Loucy (cell line): ENCODE measurements around the gene E4F1.

Experiments
- H2AFZ ChIP-seq: fragments of 200-600 bp; sonication (generic); 2 replicates; pipeline ENCODE4 v1.6.0; 2016; ENCODE audit warnings: antibody characterized with exemption, mild to moderate bottlenecking, low read length, moderate library complexity
- H3F3A ChIP-seq: fragments of 200-600 bp; 2 replicates; pipeline ENCODE4 v1.6.0; 2016; ENCODE audit warnings: antibody characterized with exemption, low read depth, mild to moderate bottlenecking
- H3K27me3 ChIP-seq: fragments of 200-600 bp; sonication (generic); 2 replicates; pipeline ENCODE4 v1.6.1; 2014; ENCODE audit warnings: low read length, mild to moderate bottlenecking; ENCODE audit not compliant: insufficient read depth, poor library complexity, severe bottlenecking
- H3K36me3 ChIP-seq: fragments of 200-600 bp; sonication (generic); 2 replicates; pipeline ENCODE4 v1.6.1; 2016; ENCODE audit warnings: low read length; ENCODE audit not compliant: insufficient read depth
- H3K4me1 ChIP-seq: fragments of 200-600 bp; sonication (generic); 2 replicates; pipeline ENCODE4 v1.5.1; 2014; ENCODE audit warnings: low read length, mild to moderate bottlenecking; ENCODE audit not compliant: insufficient read depth, poor library complexity, severe bottlenecking
- H3K4me2 ChIP-seq: fragments of 200-600 bp; sonication (generic); 2 replicates; pipeline ENCODE4 v1.6.0; 2014; ENCODE audit warnings: antibody characterized with exemption, low read length, low read depth, mild to moderate bottlenecking; ENCODE audit not compliant: poor library complexity, severe bottlenecking
- H3K4me3 ChIP-seq: fragments of 200-600 bp; sonication (generic); 2 replicates; pipeline ENCODE4 v1.5.1; 2014; ENCODE audit warnings: low read length, mild to moderate bottlenecking, mixed read lengths; ENCODE audit not compliant: poor library complexity, severe bottlenecking
- H3K79me2 ChIP-seq: fragments of 200-600 bp; sonication (generic); 2 replicates; pipeline ENCODE4 v1.6.1; 2014; ENCODE audit warnings: low read length; ENCODE audit not compliant: insufficient read depth
- H3K9ac ChIP-seq: fragments of 200-600 bp; sonication (generic); 2 replicates; pipeline ENCODE4 v1.6.0; 2014; ENCODE audit warnings: mild to moderate bottlenecking, low read depth, low read length, moderate library complexity; ENCODE audit not compliant: poor library complexity, severe bottlenecking
- H3K9me2 ChIP-seq: fragments of 200-600 bp; sonication (generic); replicated peaks from 2 replicates; pipeline ENCODE4 v1.6.1; 2016; ENCODE audit warnings: low read depth, low read length, mixed read lengths
- H3K9me3 ChIP-seq: fragments of 200-600 bp; sonication (generic); 2 replicates; pipeline ENCODE4 v1.6.1; 2014; ENCODE audit warnings: mild to moderate bottlenecking, antibody characterized with exemption, low read length, low read depth; ENCODE audit not compliant: insufficient read depth
- H4K20me1 ChIP-seq: fragments of 200-600 bp; sonication (generic); 2 replicates; pipeline ENCODE4 v1.6.0; 2014; ENCODE audit warnings: antibody characterized with exemption, low read length, mild to moderate bottlenecking; ENCODE audit not compliant: insufficient read depth, poor library complexity, severe bottlenecking
- EZH2phosphoT487 ChIP-seq: fragments of 200-600 bp; IDR thresholded peaks from 2 replicates; pipeline ENCODE4 v1.6.1; 2018; ENCODE audit warnings: antibody characterized with exemption, mild to moderate bottlenecking, moderate library complexity, borderline replicate concordance
- TF ChIP-seq, protein P1 (sequence below): fragments of 200-600 bp; sonication (generic); conservative IDR thresholded peaks from 2 replicates; pipeline ENCODE4 v1.5.1; 2014; ENCODE audit warnings: mild to moderate bottlenecking, antibody characterized with exemption, low read length

E4F1 gene

GRCh38 chr16:2210386-2211365 lies 12.7 kb upstream of the E4F1 start, which contains the start of gene BRICD5:
TSS of gene BRICD5 (minus strand) at chr16:2210863. CDS start at chr16:2210833, 30 bp downstream.
- H3F3A ChIP-seq, result no peaks in the 10 kb centered on the region
- no peak within 1 kb of the TSS for H3K9ac ChIP-seq
- peaks cover 22% of the 10 kb centered on the region for H3K79me2 ChIP-seq
- TF ChIP-seq EZH2phosphoT487, result no peak
- TF ChIP-seq, protein P1, sequence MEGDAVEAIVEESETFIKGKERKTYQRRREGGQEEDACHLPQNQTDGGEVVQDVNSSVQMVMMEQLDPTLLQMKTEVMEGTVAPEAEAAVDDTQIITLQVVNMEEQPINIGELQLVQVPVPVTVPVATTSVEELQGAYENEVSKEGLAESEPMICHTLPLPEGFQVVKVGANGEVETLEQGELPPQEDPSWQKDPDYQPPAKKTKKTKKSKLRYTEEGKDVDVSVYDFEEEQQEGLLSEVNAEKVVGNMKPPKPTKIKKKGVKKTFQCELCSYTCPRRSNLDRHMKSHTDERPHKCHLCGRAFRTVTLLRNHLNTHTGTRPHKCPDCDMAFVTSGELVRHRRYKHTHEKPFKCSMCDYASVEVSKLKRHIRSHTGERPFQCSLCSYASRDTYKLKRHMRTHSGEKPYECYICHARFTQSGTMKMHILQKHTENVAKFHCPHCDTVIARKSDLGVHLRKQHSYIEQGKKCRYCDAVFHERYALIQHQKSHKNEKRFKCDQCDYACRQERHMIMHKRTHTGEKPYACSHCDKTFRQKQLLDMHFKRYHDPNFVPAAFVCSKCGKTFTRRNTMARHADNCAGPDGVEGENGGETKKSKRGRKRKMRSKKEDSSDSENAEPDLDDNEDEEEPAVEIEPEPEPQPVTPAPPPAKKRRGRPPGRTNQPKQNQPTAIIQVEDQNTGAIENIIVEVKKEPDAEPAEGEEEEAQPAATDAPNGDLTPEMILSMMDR, result no peak
- no peaks in the 10 kb centered on the region for H4K20me1 ChIP-seq
- H3K9me2 ChIP-seq, result no peaks in the 10 kb centered on the region
- peaks cover 5% of the 10 kb centered on the region for H3K4me1 ChIP-seq
- no peaks in the 10 kb centered on the region; the same call in 1 of the 2 replicates for H3K36me3 ChIP-seq
- no peak within 1 kb of the TSS for H3K4me3 ChIP-seq
- H3K9me3 ChIP-seq, result no peaks in the 10 kb centered on the region
- H3K27me3 ChIP-seq, result no peaks in the 10 kb centered on the region
- no peak within 1 kb of the TSS for H2AFZ ChIP-seq
- H3K4me2 ChIP-seq, result no peak within 1 kb of the TSS

DNA sequence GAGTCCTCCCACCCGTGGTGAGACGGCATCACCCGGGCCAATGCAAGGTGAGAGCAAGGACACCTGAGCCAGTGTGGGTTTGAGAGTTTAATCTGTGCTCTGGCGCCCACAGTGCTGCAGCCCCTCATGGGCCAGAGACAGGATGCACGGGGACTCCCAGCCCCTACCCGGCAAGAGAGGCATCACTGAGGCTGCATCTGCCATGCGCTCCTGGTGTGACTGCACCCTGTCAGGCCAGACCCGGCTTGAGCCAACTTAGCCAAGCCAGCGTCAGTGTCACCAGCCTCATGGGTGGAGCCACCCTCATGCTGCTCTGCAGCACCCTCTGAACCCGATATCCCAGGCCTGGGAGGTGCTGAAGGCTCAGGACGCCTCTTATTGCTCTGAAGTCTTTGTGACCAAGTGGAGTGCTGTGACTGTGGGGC lies 11.5 kb upstream of the E4F1 start:
- Histone ChIP-seq H3F3A (no peaks in the 10 kb centered on the region), H3K4me3 (no peak overlapping the region), H4K20me1 (no peaks in the 10 kb centered on the region), H3K36me3 (no peaks in the 10 kb centered on the region; the same call in 1 of the 2 replicates), H3K9ac (no peak overlapping the region), H3K9me2 (no peaks in the 10 kb centered on the region), H3K4me1 (peaks cover 5% of the 10 kb centered on the region), H3K4me2 (no peak overlapping the region), H3K9me3 (no peaks in the 10 kb centered on the region), H3K79me2 (peaks cover 16% of the 10 kb centered on the region), H2AFZ (no peak overlapping the region), H3K27me3 (no peaks in the 10 kb centered on the region)
- TF ChIP-seq EZH2phosphoT487, result no peak
- TF ChIP-seq, protein P1, result no peak

DNA sequence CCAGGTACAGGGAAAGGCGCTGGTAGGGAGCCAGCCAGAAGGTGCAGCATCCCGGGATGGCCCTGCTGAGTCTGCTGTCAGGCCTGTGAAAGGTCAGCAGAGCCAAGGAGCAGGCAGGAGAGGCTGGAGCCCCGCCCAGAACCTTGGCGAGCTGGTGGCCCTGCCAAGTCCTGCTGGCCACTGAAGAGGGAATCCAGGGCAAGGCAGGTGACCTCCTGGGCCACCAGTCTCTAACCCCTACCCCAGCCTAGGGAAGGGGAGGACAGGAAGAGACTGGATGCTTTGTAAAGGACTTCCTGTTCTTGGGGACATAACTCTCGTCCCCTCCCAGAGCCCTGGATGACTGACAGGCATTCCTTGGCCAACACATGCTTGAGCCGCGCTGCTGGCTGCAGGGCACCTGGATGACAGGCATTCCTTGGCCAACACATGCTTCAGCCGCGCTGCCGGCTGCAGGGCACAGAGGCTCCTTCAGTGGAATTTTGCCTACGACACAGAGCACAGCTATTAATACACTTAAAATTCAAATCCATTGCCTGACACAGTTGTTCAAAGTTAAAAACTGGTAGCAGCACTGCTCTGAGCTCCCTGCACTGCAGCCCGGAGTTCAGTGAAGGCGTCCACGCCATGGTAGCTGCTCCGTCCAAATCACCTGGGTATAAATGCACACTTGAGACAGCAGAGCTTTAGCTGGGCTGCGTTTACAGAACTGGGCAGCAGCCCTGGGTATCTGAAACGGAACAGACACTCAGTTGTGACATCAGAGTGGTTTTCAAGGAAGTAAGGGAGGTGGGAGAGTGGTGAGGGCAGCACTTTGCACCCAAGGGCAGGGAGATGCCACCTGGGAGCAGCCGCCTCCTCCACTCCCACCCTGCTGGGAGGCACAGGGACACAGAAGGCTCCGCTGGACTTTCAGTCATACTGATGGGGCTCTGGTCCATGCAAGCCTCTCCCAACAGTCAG lies 10.7 kb upstream of the E4F1 start:
- no peak for TF ChIP-seq EZH2phosphoT487
- TF ChIP-seq, protein P1, result no peak

More for the DNA sequence above, 10.7 kb upstream of the E4F1 start:
- Histone ChIP-seq H3K27me3 (no peaks in the 10 kb centered on the region), H3K36me3 (no peaks in the 10 kb centered on the region; the same call in 1 of the 2 replicates), H3K4me2 (peak overlapping the region; percentile 80), H3K9me2 (no peaks in the 10 kb centered on the region), H3K79me2 (peaks cover 16% of the 10 kb centered on the region), H4K20me1 (no peaks in the 10 kb centered on the region), H3K9ac (peak overlapping the region; percentile 68), H3F3A (no peaks in the 10 kb centered on the region), H3K4me1 (peaks cover 5% of the 10 kb centered on the region), H3K4me3 (peak overlapping the region; percentile 73), H3K9me3 (no peaks in the 10 kb centered on the region), H2AFZ (no peak overlapping the region)
